Heart left ventricle (tissue), 13 donors: ENCODE results near the gene CELSR1.

Experiments used
- POLR2A ChIP-seq, 2 donors: fragments of 450-650 bp; IDR thresholded peaks; one replicate each; pipeline ENCODE4 v1.6.1; 2017; ENCODE audit warnings: antibody characterized with exemption in 2 of 2, mild to moderate bottlenecking in 2 of 2, moderate library complexity in 2 of 2
- TF ChIP-seq, protein P1 (sequence below), 12 donors: fragments of 200-600 bp; sonication (generic) in 4 of 12; IDR thresholded peaks; one replicate each; pipeline versions ENCODE4 v1.5.0 to v1.8.0; 2018 to 2022; ENCODE audit warnings: antibody characterized with exemption in 12 of 12, mild to moderate bottlenecking in 5 of 12
- donor health status: ischemic (EF 13 %, LVEDD 7.1; RV severe dilation, severe dysfunction).
- donor health status: DM: no; HTN: yes; CAD: no.
- donor health status: DM: no; HTN: no; CAD: no.
- donor health status: ischemic (EF 25% LVEDD 6.9; RV normal size, moderate dysfunction).
- donor health status: ischemic (EF 25% LVEDD 5.7; RV mildly dilated, moderate dysfunction).
- donor health status: ischemic (EF 35%, LVEDD 5.7; RV mildly dilated, moderate dysfunction).
- donor health status: nonischemic (EF 11% LVEDD 7.7; RV severe dilation, severe dysfunction).
- donor health status: DM: yes; HTN: yes; CAD: no.
- donor health status: PGD.
- donor health status: ischemic (EF 29% LVEDD 5.4; RV normal size, mild dysfunction).
- donor health status: nonischemic (EF 23%, LVEDD 6.1; RV moderate dilation, normal function).

DNA sequence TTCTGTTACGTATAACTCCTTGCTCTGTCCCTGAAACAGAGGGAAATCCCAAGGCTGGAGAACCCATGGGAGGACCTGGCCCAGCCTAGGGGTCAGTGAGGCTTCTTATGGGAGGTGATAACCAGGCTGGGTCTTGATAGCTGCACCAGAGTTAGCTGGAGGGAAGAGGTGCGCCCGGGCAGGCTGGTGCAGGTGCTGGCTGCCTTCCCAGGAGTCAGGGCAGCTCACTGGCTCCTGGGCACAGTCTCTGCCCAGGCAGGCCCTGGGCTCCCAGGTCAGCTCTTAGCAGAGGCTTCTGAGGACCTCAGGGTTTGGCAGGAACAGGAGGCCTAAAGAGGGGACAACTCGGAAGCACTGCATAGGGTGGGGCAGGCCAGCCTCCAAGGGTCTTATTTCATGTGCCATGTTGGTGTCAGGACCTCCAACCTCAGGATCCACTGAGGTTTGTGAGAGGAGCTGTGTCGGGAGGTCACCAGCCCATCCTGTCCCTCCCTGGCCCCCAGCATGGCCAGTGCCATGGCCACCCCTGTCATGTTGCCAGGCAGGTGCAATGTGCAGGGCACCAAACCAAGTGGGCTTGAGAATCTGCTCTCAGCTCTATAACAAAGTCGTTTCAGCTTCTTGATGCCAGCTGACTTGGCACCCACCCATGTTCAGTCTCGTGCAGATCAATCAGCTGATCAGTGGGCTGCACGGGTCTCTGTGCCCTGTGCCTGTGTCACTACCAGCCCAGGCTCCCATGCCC lies 20.5 kb upstream of the CELSR1 start:
- no peak for TF ChIP-seq POLR2A (IDR thresholded peaks at IDR 0.05)
- TF ChIP-seq, protein P1, sequence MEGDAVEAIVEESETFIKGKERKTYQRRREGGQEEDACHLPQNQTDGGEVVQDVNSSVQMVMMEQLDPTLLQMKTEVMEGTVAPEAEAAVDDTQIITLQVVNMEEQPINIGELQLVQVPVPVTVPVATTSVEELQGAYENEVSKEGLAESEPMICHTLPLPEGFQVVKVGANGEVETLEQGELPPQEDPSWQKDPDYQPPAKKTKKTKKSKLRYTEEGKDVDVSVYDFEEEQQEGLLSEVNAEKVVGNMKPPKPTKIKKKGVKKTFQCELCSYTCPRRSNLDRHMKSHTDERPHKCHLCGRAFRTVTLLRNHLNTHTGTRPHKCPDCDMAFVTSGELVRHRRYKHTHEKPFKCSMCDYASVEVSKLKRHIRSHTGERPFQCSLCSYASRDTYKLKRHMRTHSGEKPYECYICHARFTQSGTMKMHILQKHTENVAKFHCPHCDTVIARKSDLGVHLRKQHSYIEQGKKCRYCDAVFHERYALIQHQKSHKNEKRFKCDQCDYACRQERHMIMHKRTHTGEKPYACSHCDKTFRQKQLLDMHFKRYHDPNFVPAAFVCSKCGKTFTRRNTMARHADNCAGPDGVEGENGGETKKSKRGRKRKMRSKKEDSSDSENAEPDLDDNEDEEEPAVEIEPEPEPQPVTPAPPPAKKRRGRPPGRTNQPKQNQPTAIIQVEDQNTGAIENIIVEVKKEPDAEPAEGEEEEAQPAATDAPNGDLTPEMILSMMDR (IDR thresholded peaks at IDR 0.05) = no peak
